Measurements from ENCODE around the gene CYB5A. TPM values are rescaled to one million over a fixed set of nuclear protein-coding genes. Genes with fewer than 3 reads are reported as not detected.

Gene CYB5A
- total RNA-seq, 4 donors from 2014 or later, result 44.6 to 204 (median 51.9) TPM

DNA sequence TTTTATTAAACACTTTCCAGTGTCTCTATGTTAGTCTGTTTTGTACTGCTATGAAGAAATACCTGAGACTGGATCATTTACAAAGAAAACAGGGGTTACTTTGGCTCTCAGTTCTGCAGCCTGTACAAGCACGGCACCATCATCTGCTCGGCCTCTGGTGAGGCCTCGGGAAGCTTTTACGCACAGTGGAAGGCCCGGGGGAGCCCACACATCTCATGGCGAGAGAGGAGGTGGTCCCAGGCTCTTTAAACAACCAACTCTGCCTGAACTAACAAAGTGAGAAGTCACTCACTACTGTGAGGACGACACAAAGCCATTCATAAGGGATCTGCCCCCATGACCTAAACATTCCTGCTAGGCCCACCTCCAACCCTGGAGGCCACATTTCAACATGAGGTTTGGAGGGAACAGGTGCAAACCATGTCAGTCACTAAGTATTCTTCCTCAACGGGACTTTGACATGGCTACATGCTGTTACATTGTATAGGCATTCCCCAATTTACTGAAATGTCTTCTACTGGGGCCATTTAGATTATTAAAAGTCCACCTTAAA is 26.1 kb downstream of the CYB5A start:
- no peaks in the 10 kb centered on the region for H3K4me1 ChIP-seq
- no peak overlapping the region for H3K27ac ChIP-seq
- no peak overlapping the region for H3K4me3 ChIP-seq
- TF ChIP-seq CTCF (IDR thresholded peaks at IDR 0.05) (no peak), POLR2A (IDR thresholded peaks at IDR 0.05) (no peak)
- H3K36me3 ChIP-seq, result no peaks in the 10 kb centered on the region
- intact Hi-C loops (cut with DNase I; ENCODE audit: low total_unique reads), result no loop called here
- H3K9me3 ChIP-seq, result no peaks in the 10 kb centered on the region
- no peaks in the 10 kb centered on the region for H3K27me3 ChIP-seq
- no peak for DNase-seq

GRCh38 chr18:74264303-74265020 is 27.3 kb downstream of the CYB5A start:
- Histone ChIP-seq H3K27me3 (no peaks in the 10 kb centered on the region), H3K27ac (no peak overlapping the region), H3K4me1 (no peaks in the 10 kb centered on the region), H3K36me3 (no peaks in the 10 kb centered on the region), H3K9me3 (no peaks in the 10 kb centered on the region), H3K4me3 (no peak overlapping the region)
- DNase-seq, result no peak
- TF ChIP-seq CTCF (IDR thresholded peaks at IDR 0.05) (no peak), POLR2A (IDR thresholded peaks at IDR 0.05) (no peak)
- intact Hi-C loops (cut with DNase I; ENCODE audit: low total_unique reads), result no loop called here

- Histone ChIP-seq H3K4me1 (no peaks in the 10 kb centered on the region), H3K9me3 (no peaks in the 10 kb centered on the region), H3K4me3 (no peak overlapping the region), H3K27ac (no peak overlapping the region), H3K27me3 (no peaks in the 10 kb centered on the region), H3K36me3 (no peaks in the 10 kb centered on the region)
- TF ChIP-seq POLR2A (IDR thresholded peaks at IDR 0.05), result no peak
- TF ChIP-seq CTCF (IDR thresholded peaks at IDR 0.05), result no peak
- no peak for DNase-seq
- intact Hi-C loops (cut with DNase I; ENCODE audit: low total_unique reads), result no loop called here
These were observed 30.6 kb downstream of the CYB5A start for GRCh38 chr18:74261053-74261713.

DNA sequence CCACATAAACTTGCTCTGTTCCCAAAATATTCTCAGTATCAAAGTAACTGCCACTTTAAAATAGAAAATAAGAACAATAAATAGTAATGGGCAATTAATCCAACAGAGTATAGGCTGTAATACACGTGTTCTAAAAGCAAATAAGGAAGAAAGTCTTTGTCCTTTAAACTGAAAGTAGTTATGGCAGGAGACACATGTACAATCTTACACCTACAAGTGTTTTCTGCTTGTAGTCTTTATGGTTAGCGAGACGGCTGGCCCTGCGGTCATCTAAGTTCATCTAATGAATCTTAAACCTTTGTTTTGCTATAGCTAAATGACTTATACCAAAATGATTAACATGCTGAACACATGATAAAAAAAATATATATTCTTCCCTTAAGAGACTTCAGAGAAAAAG is 32.4 kb downstream of the CYB5A start:
- no peak for TF ChIP-seq POLR2A (IDR thresholded peaks at IDR 0.05)
- TF ChIP-seq CTCF (IDR thresholded peaks at IDR 0.05), result no peak
- intact Hi-C loops (cut with DNase I; ENCODE audit: low total_unique reads), result no loop called here
- no peak for DNase-seq
- Histone ChIP-seq H3K36me3 (no peaks in the 10 kb centered on the region), H3K9me3 (no peaks in the 10 kb centered on the region), H3K27ac (no peak overlapping the region), H3K4me1 (no peaks in the 10 kb centered on the region), H3K27me3 (no peaks in the 10 kb centered on the region), H3K4me3 (no peak overlapping the region)

- Histone ChIP-seq H3K36me3 (no peaks in the 10 kb centered on the region), H3K9me3 (no peaks in the 10 kb centered on the region), H3K27me3 (no peaks in the 10 kb centered on the region), H3K4me3 (no peak overlapping the region), H3K4me1 (no peaks in the 10 kb centered on the region), H3K27ac (no peak overlapping the region)
- no peak for DNase-seq
- TF ChIP-seq POLR2A (IDR thresholded peaks at IDR 0.05) (no peak), CTCF (IDR thresholded peaks at IDR 0.05) (no peak)
- intact Hi-C loops (cut with DNase I; ENCODE audit: low total_unique reads), result no loop called here
These were observed 34.7 kb downstream of the CYB5A start for GRCh38 chr18:74257083-74257482.

Data from uterus (tissue), 4 donors.